HL-60 (cell line): ENCODE data around the gene STAMBP.

ENCODE experiments used
- POLR2AphosphoS5 ChIP-seq: IDR thresholded peaks from 2 replicates; pipeline ENCODE4 v1.6.1; 2012; ENCODE audit warnings: low read depth
- TF ChIP-seq, protein P1 (sequence below): IDR thresholded peaks from one replicate; pipeline ENCODE4 v1.5.1; 2011; ENCODE audit warnings: low read length, control low read depth, inconsistent platforms; ENCODE audit not compliant: insufficient read depth

DNA sequence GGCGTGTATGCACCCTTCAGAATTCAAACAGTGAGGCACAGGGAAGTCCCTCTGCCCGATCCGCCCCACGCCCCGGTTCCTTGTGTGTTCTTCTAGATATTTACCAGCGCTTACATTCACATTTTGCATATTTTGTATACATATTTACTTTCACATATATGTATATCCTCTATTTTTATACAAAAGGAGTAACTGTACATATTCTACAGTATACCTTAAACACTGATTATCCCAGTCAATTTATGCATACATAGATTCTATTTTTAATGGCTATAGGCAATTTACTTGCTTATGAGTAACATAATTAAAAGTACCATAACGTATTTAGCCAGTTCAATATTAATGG lies 48.6 kb upstream of the STAMBP start:
- TF ChIP-seq, protein P1, sequence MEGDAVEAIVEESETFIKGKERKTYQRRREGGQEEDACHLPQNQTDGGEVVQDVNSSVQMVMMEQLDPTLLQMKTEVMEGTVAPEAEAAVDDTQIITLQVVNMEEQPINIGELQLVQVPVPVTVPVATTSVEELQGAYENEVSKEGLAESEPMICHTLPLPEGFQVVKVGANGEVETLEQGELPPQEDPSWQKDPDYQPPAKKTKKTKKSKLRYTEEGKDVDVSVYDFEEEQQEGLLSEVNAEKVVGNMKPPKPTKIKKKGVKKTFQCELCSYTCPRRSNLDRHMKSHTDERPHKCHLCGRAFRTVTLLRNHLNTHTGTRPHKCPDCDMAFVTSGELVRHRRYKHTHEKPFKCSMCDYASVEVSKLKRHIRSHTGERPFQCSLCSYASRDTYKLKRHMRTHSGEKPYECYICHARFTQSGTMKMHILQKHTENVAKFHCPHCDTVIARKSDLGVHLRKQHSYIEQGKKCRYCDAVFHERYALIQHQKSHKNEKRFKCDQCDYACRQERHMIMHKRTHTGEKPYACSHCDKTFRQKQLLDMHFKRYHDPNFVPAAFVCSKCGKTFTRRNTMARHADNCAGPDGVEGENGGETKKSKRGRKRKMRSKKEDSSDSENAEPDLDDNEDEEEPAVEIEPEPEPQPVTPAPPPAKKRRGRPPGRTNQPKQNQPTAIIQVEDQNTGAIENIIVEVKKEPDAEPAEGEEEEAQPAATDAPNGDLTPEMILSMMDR, result no peak
- TF ChIP-seq POLR2AphosphoS5, result no peak
